ENCODE measurements around the gene GALNT3.

Gene GALNT3

DNA sequence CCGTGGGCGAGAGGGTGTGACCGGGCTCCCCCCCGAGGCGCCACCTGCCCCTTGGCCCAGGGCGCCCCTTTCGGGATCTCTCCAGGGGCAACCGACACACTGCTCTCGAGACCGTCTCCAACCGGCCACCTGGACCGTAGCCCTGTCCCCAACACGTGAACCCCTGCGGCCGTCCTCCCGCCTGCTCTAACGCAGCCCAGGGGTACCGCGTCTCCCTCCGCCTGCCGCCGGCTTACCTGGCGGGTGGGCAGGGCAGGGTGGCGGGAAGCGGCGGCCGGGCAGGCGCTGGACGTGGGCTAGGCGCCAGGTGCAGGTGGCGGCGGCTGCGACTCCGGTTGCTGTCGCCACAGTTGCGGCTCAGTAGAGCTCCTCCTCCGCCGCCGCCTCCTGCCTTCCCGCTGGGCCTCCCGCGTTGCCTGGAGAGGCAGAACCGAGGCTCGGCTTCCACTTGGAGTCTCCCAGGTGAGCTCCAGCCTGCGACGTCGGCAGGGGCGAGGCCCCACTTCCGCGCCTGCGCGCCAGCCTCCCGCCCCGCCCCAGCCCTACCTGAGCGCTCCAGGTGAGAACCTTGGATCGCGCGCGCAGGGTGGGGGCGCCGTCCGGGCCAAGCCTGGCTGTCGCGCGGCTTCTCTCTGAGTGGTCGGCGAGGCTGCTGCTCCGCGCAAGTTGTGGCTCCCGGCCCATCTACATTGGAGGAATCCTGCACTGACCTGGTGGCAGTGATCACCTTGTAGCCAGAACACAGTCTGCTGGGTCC is at the start of gene GALNT3:
Gene GALNT3 (minus strand): TSS at position 469 of the 757 bp plus-strand sequence. CDS start 23,547 bp downstream, outside the sequence.
- DNase-seq (ENCODE audit: low spot score) = no peak

DNA sequence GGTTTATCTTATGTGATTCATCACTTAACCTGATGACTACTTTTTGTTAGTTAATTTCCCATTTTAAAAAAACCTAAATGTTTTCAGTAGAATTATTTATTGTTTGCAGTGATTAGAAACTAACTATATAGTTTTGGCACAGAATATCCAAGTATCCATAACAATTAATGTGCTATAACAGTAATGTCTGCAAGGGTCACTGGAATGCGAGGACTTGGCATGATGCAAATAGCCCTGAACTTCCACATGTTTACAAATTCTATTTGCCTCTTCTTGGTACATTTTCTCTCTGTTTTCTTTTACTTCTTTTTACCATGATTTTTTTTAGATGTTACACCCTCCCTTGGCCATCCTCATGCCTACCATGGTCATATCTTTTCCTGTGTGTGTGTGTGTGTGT is 49.3 kb upstream of the GALNT3 start:
- DNase-seq (ENCODE audit: low spot score) = no peak

DNA sequence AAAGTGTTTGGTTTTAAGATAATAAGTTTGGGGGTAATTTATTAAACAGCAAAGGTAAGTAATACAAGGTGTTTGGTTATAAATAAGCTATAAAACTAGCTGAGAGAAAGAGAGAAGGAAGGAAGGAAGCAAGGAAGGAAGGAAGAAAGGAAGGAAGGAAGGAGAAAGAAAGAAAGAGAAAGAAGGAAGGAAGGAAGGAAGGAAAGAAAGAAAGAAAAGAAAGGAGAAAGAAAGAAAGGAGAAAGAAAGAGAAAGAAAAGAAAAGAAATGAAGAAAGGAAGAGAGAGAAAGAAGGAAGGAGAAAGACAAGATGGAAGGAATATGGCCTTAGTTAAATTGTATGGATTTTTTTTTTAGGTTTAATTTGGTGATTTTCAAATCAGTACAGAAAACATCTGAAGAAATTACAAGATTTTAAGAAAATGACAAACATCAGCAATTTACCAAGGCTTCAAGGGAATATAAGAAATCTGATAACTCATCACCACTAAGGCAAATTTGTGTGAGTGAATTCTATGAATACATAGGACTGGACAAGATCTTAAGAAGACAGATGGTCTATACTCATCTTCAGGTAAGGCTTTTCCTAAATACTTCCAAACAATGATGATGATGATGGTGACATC is 46.4 kb upstream of the GALNT3 start:
- no peak for DNase-seq (ENCODE audit: low spot score)

DNA sequence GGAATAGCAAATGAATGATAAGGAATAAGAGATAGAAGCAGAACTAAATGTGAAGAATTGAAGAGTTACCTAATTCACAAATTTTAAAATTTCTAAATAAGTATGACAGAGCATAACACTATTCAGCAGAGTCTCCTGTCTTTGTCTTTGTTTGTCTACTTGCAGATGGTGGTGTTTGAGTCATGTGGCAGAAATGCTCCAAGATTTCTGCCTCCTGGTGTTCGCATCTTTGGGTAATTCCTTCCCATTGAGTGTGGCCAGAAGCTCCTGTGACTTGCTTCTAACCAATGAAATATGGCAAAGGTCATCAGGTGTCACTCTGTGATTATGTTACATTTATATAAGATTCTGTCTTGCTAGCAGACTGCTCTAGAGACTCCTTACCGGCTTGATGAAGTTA is 45.6 kb upstream of the GALNT3 start:
- DNase-seq (ENCODE audit: low spot score) = no peak

DNA sequence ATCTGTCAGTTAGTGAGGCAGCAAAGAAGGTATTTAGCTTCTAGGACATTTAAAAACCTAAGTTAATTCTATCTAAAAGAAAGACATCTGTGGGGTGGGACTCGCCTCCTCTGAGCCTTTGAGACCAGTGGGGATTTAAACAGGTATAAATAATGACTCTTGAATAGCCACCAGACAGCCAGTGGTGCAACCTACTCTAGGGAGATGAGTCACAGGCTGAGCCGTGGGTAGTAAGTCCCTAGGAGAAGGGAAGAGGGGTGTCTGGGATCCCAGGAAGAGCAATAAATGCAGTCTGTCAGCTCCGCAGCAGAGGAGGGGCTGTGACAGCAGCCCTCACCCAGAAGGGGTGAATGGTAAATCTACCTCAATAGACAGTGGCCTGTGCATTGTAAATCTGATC is 43.1 kb upstream of the GALNT3 start:
- no peak for DNase-seq (ENCODE audit: low spot score)

DNA sequence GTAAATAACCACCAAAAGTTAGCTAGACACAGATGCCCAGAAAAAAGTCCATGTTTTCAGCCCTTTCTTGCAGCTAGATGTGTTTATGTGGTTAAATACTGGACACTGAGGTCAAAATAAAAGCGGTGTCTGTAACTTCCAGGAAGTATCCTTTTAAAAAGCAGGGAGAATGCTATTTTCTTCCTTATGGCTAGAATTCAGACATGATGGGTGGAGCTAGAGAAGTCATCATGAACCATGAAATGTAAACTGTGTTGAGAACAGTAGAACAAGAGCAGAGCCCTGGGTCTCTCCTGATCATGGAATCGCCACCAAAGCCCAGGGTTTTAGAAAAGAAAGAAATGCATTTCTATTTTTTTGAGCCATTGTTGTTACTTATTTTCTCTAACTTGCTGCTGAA is 41.3 kb upstream of the GALNT3 start:
- no peak for DNase-seq (ENCODE audit: low spot score)

DNA sequence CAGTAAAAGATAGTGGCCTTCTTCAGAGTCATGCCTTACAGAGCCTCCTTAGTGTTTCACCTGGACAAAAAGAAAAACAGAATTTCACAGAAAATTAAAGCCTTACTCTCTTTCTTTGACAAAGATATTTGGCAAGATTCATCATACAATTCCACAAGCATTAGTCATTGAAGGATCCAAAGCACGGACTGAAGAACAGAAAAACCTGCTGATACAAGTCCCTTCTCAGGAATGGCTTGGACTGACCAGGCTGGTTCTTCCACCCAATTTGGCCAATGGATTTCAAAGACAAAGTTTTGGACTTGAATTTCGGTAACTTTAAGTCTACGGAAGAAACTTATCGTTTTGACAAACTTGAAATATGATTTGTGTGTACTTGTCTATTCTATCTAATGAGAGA is 39.1 kb upstream of the GALNT3 start:
- no peak for DNase-seq (ENCODE audit: low spot score)

DNA sequence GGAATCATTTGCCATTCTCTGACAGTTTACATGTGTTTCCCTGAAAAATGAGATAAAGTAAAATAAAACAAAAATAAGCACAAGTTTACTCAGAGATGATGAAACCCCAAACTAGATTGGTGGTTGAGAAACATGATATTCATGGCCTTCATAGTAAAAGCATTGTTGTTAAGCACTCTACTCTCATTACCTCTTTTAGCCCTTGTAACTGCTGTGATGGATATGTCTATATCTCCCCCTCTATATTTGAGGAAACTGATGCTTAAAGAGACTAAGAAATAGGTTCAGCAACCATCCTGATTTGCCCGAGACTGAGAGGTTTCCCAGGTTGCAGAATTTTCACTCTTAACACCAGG is 33.9 kb upstream of the GALNT3 start:
- DNase-seq (ENCODE audit: low spot score) = no peak

DNA sequence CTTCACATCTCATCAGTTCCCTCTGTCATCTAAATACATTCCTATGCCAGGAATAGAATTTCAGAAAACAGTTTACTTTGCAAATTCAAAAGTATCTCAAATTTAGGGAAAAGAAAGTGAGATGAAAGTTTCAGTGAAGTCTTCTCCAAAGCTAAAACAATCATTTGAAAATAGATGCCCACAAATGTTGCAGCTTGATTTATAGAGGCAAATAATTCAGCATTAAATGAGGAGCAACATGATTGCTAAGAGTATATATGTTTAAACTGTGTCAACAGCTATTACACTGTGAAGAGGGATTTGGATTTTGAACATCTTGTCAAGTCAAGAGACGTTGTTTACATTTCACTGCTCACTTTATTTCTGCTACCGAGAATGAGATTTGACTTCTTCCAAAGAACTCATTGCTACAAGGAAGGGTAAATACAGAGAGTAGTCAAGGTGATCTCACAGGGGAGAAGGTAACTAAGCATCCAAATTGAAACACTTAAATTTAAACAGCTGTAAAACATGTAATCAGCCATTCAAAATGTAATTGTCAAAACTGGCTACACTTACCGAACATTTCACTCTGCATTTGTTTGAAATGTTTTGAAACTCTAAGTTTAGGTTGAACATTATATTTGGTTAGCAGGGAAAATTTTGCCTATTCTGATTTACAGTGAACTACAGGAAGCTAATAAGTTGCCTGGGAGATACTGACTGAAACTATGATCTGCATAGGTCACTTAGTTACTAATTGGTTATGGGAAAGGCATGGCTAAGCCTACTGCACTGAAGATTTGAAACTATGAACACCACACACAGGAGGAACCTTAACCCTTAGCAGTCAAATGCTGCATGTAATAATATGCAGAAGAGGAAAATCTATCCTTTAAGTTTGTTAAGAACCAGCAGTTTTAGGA is 33.2 kb upstream of the GALNT3 start:
- DNase-seq (ENCODE audit: low spot score) = no peak

DNA sequence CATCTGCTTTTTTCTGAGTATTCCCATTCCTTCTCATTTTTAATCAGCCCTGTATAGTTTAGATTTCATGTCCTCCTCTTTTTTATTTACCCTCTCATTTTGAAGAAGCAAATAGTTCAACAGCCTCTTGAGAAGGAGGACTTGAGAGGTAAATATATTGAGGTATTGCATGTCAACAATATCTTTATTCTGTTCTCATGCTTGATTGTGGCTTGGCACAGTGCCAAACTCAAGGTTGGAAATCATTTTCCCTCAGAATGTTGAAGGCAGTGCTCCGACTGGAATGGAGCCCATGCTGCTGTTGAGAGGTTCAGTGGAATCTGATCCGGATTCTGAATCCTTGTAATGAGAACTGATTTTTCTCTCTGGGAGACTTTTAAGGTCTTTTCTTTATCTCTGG is 31.0 kb upstream of the GALNT3 start:
- DNase-seq (ENCODE audit: low spot score) = no peak

DNA sequence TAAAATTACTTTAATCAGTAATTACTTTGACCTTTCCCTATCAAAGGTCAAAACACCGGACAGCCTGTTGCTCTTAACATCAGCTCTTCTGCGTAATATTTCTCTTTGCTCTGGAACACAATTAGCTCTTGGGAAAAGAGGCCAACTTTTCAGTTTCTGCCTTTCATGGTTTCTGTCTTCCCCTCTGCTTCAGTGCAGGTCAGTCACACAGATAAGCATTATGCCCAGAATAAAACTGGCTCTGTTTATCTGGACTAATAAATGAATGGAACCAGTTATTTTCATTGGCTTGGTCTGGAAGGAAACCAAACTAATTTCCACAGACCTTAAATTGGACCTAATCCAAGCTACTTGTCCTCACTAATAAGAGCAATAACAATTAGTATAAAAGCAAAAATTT is 26.2 kb upstream of the GALNT3 start:
- DNase-seq (ENCODE audit: low spot score) = peak; percentile 29

DNA sequence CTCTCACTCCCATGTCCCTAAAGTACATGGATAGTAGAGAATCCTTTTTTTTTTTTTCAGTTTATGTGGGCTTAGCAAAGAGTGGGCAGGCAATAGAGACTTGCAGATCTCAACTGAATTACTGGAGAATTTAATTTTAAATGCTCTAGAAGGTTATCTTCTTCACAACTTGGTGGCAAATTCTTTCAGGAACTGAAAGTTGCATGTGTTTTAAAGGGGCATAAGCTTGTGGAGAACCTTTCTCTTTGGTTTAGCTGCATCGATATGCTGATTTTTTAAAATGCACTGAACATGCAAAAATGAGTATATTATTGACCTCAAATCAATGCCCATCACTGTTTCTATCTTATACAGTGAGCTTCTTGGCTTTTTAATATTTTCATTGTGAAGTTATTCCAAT is 24.9 kb upstream of the GALNT3 start:
- DNase-seq (ENCODE audit: low spot score) = no peak

DNA sequence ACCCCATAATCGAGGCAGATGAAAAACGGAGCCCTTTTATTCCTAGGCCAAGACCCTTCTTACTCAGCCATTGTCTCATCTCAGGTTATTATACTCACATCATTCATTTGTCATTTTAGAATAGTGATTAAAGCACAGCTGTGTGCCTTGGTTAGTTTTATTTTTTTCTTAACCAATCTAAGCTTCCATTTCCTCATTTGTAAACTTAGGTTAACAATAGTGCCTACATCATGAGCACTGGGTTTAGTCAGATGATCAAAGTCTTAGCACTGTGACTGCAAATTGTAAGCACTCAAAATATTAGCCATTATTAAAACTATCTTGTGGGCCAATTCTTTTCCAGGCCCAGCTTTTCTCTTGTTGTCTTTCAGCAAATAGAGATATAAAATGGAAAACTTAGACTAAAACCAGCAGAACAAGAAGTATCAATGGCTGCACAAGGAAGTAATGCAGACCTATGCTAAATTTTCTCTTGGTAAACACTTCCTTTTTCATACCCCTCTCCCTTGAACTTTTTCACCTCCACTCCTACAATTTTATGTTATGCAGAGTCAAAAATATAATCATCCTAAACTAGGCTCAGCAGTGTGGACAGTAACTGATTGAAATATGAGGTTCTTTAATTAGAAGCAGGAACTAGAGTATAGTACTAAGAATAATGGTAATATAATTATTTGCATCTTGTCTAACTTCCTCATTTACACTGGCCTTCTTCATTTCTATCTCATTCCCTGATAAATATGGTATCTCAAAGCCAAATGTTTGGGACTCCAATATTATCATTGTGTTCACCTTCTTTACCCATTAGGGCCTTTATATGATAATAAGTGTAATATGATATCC is 21.5 kb upstream of the GALNT3 start:
- no peak for DNase-seq (ENCODE audit: low spot score)

DNA sequence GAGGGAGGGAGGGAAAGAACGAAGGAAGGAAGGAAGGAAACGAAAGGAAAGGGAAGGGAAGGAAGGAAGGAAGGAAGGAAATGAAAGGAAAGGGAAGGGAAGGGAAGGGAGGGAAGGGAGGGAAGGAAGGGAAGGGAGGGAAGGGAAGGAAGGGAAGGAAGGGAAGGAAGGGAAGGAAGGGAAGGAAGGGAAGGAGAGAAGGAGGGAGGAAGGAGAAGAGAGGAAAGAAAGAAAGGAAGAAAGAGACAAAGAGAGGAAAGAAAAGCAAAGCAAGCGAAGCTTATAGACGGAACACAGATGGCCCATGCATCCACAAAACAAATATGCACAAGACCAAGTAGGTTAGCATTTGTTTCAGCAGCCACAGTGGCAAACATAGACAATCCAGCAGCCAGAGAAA is 20.4 kb upstream of the GALNT3 start:
- DNase-seq (ENCODE audit: low spot score) = no peak

DNA sequence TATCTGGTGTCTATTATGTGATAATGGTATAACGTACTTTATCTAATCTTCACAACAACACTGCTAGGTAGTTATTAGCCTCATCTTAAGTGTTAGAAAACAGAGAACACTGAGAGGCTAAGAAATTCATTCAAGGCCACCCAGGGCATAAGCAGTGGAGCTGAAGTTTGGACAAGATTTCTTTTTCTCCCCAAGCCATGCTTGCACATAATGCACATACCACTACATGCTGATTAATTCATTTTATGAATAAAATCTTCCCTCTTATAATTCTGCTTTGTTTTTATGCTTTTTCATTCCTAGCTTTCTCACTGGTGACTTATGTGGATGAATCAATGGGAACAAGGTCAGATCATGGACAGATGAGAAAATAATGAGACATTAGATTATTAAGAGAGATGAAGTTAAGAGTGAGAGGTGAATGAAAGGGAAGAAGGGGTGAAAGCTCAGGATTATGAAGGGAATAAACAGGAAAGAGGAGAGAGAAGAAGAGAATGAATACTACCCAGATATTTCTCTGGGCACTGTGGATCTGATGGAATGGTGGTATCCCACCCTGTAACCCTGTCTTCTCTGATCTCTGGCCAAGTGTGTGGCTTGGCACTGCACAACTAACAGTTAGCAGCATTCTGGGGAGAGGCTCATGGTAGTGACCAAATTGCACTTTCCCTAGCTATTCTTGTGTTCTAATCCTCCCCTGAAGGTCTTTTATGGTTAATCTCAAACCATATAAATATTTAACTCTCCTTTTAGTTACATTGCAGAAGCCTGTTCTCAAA is 17.7 kb upstream of the GALNT3 start:
- no peak for DNase-seq (ENCODE audit: low spot score)

DNA sequence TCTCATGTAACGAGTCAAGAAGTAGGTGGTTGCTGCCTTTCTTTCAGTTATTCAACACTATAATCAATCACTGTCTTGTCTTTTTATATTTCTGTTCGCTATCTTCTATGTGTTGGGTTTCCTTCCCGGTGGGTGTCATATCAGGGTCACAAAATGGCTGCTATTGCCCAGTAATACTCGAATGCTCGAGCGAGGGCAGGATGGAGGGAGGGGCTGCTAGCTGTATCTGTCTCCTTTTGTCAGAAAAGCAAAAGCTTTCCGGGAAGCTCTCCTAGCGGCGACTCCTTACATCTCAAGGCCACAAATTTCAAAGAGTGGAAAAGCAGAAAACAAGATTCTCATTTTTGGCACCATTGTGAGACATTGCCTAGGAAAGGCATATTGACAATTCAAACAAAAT is 16.4 kb upstream of the GALNT3 start:
- no peak for DNase-seq (ENCODE audit: low spot score)

DNA sequence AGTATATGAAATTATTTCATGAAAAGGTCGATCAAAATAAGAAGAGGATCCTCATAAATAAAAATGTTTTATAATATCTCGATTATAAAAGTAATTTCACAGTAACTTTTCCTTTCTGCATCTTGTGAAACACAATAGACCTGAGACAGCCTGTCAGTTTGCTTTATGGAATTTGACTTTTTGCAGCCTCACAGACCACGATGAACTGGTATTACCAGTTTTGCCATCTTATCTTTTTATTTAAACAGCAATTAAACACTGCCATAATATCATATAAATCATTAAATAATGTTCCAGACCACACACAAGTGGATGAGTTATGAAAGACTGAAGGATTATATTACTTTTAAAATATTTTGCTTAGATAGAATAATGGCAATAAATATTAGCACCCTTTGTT is 10.7 kb upstream of the GALNT3 start:
- DNase-seq (ENCODE audit: low spot score) = no peak

DNA sequence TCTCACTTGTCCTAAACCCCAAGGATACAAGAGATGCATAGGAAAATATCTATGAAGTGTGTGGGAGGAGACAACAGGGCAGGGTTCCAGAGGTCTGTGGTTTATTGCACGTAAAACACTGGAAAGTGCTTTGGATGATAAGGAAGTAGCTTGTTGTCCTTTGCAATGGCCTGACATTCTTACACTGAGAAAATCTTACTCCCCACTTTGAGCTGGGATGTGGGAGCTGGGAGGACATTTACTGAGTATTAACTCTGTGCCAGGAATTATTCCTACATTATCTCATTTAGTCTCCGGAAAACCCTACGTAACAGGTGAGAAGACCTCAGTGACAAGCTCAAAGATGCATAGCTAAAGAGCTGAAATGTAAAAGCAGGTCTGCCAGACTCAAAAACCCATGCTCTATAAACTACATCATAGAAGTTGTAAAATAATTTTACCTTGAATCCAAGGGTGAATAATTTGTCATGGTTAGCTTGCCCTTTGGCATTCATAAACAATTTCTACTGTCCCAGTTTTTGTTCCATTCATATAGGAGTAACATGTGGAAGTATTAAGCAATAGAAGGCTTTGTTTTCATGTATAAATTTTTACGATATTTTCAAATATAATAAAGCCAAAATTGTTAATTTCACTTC is 9.2 kb upstream of the GALNT3 start:
- DNase-seq (ENCODE audit: low spot score) = no peak

DNA sequence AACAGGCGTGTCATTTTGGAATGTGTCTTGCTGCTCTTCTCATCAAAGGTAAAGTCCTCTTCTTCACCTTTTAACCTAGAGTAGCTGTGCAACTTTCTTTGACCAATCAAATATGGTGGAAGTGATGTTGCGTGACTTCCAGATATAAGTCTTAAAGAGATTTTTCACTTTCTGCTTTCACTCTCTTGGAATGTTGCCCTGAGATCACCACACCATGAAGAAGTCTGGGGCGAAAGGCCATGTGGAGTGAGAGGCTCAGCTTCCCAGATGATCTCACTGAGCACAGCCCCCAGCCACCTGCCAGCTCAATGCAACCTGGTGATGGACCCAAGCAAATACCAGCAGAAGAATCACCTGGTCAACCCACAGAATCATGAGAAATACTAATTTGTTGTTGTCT is 7.1 kb upstream of the GALNT3 start:
- DNase-seq (ENCODE audit: low spot score) = no peak

DNA sequence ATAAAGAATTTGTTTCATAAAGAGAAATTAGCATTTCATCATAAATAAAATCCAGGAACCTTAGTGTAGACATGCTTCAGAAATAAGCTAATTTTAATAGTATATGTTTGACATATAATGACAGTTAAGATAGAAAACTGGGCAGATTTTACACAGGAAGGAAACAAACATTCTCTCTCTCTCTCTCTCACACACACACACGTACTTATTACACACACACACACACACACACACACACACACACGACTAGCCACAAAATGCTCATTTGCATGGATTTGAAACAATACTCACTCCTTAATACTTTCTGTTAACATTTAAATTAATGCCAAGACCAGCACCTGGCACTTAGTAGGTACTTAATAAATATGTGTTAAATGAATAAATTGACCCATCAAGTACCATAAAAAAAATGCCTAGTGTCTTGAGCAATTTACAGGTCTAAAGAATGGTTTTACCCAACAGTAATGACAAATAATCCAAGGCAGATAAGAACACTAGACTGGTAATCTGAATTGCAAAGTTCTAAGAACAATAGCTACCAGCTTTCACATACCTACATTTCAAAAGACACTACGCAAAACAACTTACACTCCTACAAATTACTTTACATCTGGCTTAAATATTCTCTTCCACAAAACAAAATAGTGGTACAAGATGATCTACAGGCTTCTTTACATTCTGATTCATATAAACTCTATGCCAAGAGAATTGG is 2.9 kb upstream of the GALNT3 start:
- no peak for DNase-seq (ENCODE audit: low spot score)

All from globus pallidus (tissue), 1 donor.